Measurements from ENCODE around the gene RNF14. TPM values are rescaled to one million over a fixed set of nuclear protein-coding genes. Genes with fewer than 3 reads are reported as not detected.

Gene RNF14
- total and polyA plus RNA-seq, 4 donors, result 22.9 to 50.6 (median 32.5) TPM

DNA sequence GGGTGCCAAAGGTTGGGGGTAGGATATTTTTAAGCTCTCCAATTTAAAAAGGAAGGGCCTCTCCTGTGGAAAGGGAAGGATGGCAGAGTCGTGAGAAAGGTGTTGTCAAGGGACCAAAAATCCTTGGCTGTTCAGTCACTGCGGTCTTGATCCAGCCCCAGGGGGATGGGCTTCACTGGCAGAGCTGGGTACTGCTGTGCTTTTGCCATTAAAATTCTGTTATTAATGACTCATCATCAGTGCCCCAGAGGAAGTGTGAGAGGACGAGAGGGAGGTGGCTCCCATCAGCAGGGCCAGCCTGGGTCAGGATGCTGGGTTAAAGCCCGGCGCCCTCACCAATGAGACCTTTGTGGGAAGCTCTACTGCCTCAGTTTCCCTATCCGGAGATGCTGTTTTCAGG is 27.6 kb upstream of the RNF14 start (continued):
- TF ChIP-seq, protein P1, sequence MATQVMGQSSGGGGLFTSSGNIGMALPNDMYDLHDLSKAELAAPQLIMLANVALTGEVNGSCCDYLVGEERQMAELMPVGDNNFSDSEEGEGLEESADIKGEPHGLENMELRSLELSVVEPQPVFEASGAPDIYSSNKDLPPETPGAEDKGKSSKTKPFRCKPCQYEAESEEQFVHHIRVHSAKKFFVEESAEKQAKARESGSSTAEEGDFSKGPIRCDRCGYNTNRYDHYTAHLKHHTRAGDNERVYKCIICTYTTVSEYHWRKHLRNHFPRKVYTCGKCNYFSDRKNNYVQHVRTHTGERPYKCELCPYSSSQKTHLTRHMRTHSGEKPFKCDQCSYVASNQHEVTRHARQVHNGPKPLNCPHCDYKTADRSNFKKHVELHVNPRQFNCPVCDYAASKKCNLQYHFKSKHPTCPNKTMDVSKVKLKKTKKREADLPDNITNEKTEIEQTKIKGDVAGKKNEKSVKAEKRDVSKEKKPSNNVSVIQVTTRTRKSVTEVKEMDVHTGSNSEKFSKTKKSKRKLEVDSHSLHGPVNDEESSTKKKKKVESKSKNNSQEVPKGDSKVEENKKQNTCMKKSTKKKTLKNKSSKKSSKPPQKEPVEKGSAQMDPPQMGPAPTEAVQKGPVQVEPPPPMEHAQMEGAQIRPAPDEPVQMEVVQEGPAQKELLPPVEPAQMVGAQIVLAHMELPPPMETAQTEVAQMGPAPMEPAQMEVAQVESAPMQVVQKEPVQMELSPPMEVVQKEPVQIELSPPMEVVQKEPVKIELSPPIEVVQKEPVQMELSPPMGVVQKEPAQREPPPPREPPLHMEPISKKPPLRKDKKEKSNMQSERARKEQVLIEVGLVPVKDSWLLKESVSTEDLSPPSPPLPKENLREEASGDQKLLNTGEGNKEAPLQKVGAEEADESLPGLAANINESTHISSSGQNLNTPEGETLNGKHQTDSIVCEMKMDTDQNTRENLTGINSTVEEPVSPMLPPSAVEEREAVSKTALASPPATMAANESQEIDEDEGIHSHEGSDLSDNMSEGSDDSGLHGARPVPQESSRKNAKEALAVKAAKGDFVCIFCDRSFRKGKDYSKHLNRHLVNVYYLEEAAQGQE (IDR thresholded peaks at IDR 0.05), result no peak

GRCh38 chr5:141941779-141942178 is 27.1 kb upstream of the RNF14 start:
- no peak overlapping the region for H3K9ac ChIP-seq (ENCODE audit: low read depth in 1 of 2, low read length in 2 of 2)
- no peak for TF ChIP-seq MAX (IDR thresholded peaks at IDR 0.05)
- no peak for TF ChIP-seq JUND (IDR thresholded peaks at IDR 0.05)
- TF ChIP-seq YY1 (IDR thresholded peaks at IDR 0.05), result no peak
- TF ChIP-seq TAF1 (conservative IDR thresholded peaks at IDR 0.05), result no peak
- TF ChIP-seq GABPA (IDR thresholded peaks at IDR 0.05 in 1 of 2, conservative IDR thresholded peaks at IDR 0.05 in 1 of 2), result no peak
- TF ChIP-seq, protein P1 (IDR thresholded peaks at IDR 0.05), result no peak
- no peak for TF ChIP-seq HNF4A (conservative IDR thresholded peaks at IDR 0.05)
- no peak for TF ChIP-seq FOXA2 (IDR thresholded peaks at IDR 0.05)
- TF ChIP-seq ZBTB33 (IDR thresholded peaks at IDR 0.05), result no peak
- no peak for TF ChIP-seq FOXA1 (IDR thresholded peaks at IDR 0.05)
- TF ChIP-seq RXRA (IDR thresholded peaks at IDR 0.05), result no peak
- TF ChIP-seq NR2F2 (IDR thresholded peaks at IDR 0.05), result no peak
- TF ChIP-seq EGR1 (IDR thresholded peaks at IDR 0.05; ENCODE audit: low read depth in 2 of 2), result no peak
- TF ChIP-seq SP1 (IDR thresholded peaks at IDR 0.05), result no peak
- no peak for TF ChIP-seq ATF3 (IDR thresholded peaks at IDR 0.05)
- TF ChIP-seq CTCF (IDR thresholded peaks at IDR 0.05; ENCODE audit: low read depth, low read length, missing input control), result no peak
- TF ChIP-seq HNF4G (IDR thresholded peaks at IDR 0.05), result no peak
- TF ChIP-seq RAD21 (IDR thresholded peaks at IDR 0.05), result no peak
- peaks cover 7 to 22% (median 18%) of the 10 kb centered on the region in 4 donors for H3K36me3 ChIP-seq (ENCODE audit: control insufficient read depth in 4 of 4, insufficient read depth in 3 of 4, low read depth in 1 of 4, low read length in 3 of 4)
- 80% methylated on average over 6 of the region's 6 CpGs for WGBS
- DNase-seq (ENCODE audit: low spot score), result no peak
- no peak overlapping the region for H3K4me3 ChIP-seq (ENCODE audit: low read depth in 1 of 3, low read length in 3 of 3)
- H3K27ac ChIP-seq (ENCODE audit: low read depth in 1 of 2, low read length in 2 of 2), result no peak overlapping the region
- H3K27me3 ChIP-seq (ENCODE audit: control insufficient read depth in 4 of 4, insufficient read depth in 4 of 4, low read length in 3 of 4), result no peaks in the 10 kb centered on the region
- H3K4me1 ChIP-seq (ENCODE audit: control insufficient read depth in 4 of 4, insufficient read depth in 4 of 4, low read length in 3 of 4), result peaks cover 3 to 17% (median 8%) of the 10 kb centered on the region in 4 donors
- no peaks in the 10 kb centered on the region for H3K9me3 ChIP-seq (ENCODE audit: control insufficient read depth in 4 of 4, low read length in 3 of 4)

All from liver (tissue), 9 donors.